IMR-90 (cell line): ENCODE measurements around the gene INPP1. TPM values are rescaled to one million over a fixed set of nuclear protein-coding genes. Genes with fewer than 3 reads are reported as not detected.

Experiments used
- ATAC-seq: fragments of 200-7000 bp; cut with Tn5 transposase; 2 replicates; pipeline ENCODE4 v1.9.1; 2020; ENCODE audit warnings: low read depth, mild to moderate bottlenecking, moderate library complexity
- BruUV-seq: library from RNA; stranded (reverse); fragments of 400-500 nt; replicated peaks from 2 replicates; lab custom pipeline; 2021; lab: Mats Ljungman, UMichigan
- CTCF ChIA-PET: fragments of 300-600 bp; formaldehyde crosslinking; extraction: SDS; loops from one replicate; lab custom pipeline; 2021; ENCODE audit warnings: antibody characterized with exemption; lab: Yijun Ruan, JAX
- POLR2A ChIA-PET: fragments of 300-600 bp; sonication (Branson Sonifier 250); formaldehyde crosslinking; loops from one replicate; lab custom pipeline; 2022; ENCODE audit warnings: antibody characterized with exemption; ENCODE audit not compliant: unreplicated experiment; lab: Charles Lee
- DNase-seq: peaks from one replicate; pipeline ENCODE4 v3.0.0; 2013
- H2AFZ ChIP-seq: replicated peaks from 2 replicates; pipeline ENCODE3; 2013; ENCODE audit warnings: low read length, mild to moderate bottlenecking; ENCODE audit not compliant: poor library complexity
- H2AK5ac ChIP-seq: 2 replicates; pipeline ENCODE4 v1.6.1; 2013; ENCODE audit warnings: low read depth, low read length, inconsistent platforms
- H2AK9ac ChIP-seq: replicated peaks from 2 replicates; pipeline ENCODE3; 2013; ENCODE audit warnings: mild to moderate bottlenecking, low read depth, low read length, moderate library complexity; ENCODE audit not compliant: poor library complexity
- H2BK120ac ChIP-seq: 2 replicates; pipeline ENCODE4 v1.6.1; 2013; ENCODE audit warnings: low read depth, low read length, inconsistent platforms
- H2BK15ac ChIP-seq: 3 replicates; pipeline ENCODE4 v1.6.1; 2013; ENCODE audit warnings: low read depth, low read length, inconsistent platforms
- H2BK20ac ChIP-seq: 2 replicates; pipeline ENCODE4 v1.6.1; 2013; ENCODE audit warnings: low read depth, mild to moderate bottlenecking, inconsistent platforms, low read length, moderate library complexity
- H2BK5ac ChIP-seq: 2 replicates; pipeline ENCODE4 v1.6.1; 2013; ENCODE audit warnings: mild to moderate bottlenecking, low read depth, low read length, inconsistent platforms; ENCODE audit not compliant: poor library complexity, severe bottlenecking
- H3K14ac ChIP-seq: replicated peaks from 2 replicates; pipeline ENCODE4 v1.6.1; 2013; ENCODE audit warnings: low read depth, low read length, inconsistent platforms
- H3K18ac ChIP-seq: 2 replicates; pipeline ENCODE4 v1.6.1; 2013; ENCODE audit warnings: low read depth, low read length, control low read depth
- H3K23ac ChIP-seq: 2 replicates; pipeline ENCODE4 v1.6.1; 2013; ENCODE audit warnings: low read depth, low read length, inconsistent platforms
- H3K27ac ChIP-seq: 2 replicates; pipeline ENCODE4 v1.5.1; 2013; ENCODE audit warnings: mild to moderate bottlenecking, control low read depth, low read length; ENCODE audit not compliant: insufficient read depth
- H3K27me3 ChIP-seq: 2 replicates; pipeline ENCODE4 v1.6.1; 2013; ENCODE audit warnings: low read length; ENCODE audit not compliant: control insufficient read depth, insufficient read depth
- H3K36me3 ChIP-seq: 2 replicates; pipeline ENCODE4 v1.6.1; 2013; ENCODE audit warnings: low read length, mixed read lengths; ENCODE audit not compliant: control insufficient read depth, insufficient read depth
- H3K4ac ChIP-seq: 2 replicates; pipeline ENCODE4 v1.6.1; 2013; ENCODE audit warnings: low read depth, low read length, inconsistent platforms
- H3K4me1 ChIP-seq: 2 replicates; pipeline ENCODE4 v1.6.1; 2013; ENCODE audit warnings: low read length, mixed read lengths; ENCODE audit not compliant: control insufficient read depth, insufficient read depth
- H3K4me2 ChIP-seq: 2 replicates; pipeline ENCODE4 v1.6.1; 2013; ENCODE audit warnings: low read depth, mild to moderate bottlenecking, control low read depth, low read length, moderate library complexity
- H3K4me3 ChIP-seq: 2 replicates; pipeline ENCODE4 v1.5.1; 2013; ENCODE audit warnings: low read depth, mild to moderate bottlenecking, control low read depth, low read length, moderate library complexity; ENCODE audit not compliant: insufficient read depth
- H3K56ac ChIP-seq: 2 replicates; pipeline ENCODE4 v1.6.1; 2013; ENCODE audit warnings: low read length, inconsistent platforms; ENCODE audit not compliant: insufficient read depth; ENCODE audit errors: extremely low read depth
- H3K79me1 ChIP-seq, 2 experiments: 2 replicates each; pipeline ENCODE4 v1.6.1; 2013; ENCODE audit warnings: low read length in 2 of 2, inconsistent platforms in 1 of 2, low read depth in 1 of 2
- H3K9ac ChIP-seq: 2 replicates; pipeline ENCODE4 v1.6.1; 2013; ENCODE audit warnings: low read depth, low read length, control low read depth
- H3K9me1 ChIP-seq: 2 replicates; pipeline ENCODE4 v1.6.1; 2013; ENCODE audit warnings: low read length, inconsistent platforms; ENCODE audit not compliant: insufficient read depth
- H3K9me3 ChIP-seq: 2 replicates; pipeline ENCODE4 v1.6.1; 2013; ENCODE audit warnings: low read length; ENCODE audit not compliant: control insufficient read depth, insufficient read depth
- H4K20me1 ChIP-seq: 2 replicates; pipeline ENCODE4 v1.6.1; 2013; ENCODE audit warnings: low read length, inconsistent platforms; ENCODE audit not compliant: insufficient read depth
- H4K5ac ChIP-seq: 2 replicates; pipeline ENCODE4 v1.6.1; 2013; ENCODE audit warnings: mild to moderate bottlenecking, low read depth, low read length, control low read depth
- H4K8ac ChIP-seq, 2 experiments: 2 replicates each; pipeline ENCODE4 v1.6.1; 2013; ENCODE audit warnings: low read depth in 2 of 2, low read length in 2 of 2, control low read depth in 1 of 2, inconsistent platforms in 1 of 2
- H4K91ac ChIP-seq: 2 replicates; pipeline ENCODE4 v1.6.1; 2013; ENCODE audit warnings: low read depth, low read length, inconsistent platforms; ENCODE audit not compliant: insufficient read depth
- BHLHE40 ChIP-seq: fragments of 150-350 bp; IDR thresholded peaks from 2 replicates; pipeline ENCODE4 v1.6.1; 2016; ENCODE audit warnings: mild to moderate bottlenecking, low read depth, low read length
- CEBPB ChIP-seq: IDR thresholded peaks from 2 replicates; pipeline ENCODE4 v1.6.1; 2012; ENCODE audit warnings: low read depth, low read length, improper control_type of control experiment
- CHD1 ChIP-seq: IDR thresholded peaks from 2 replicates; pipeline ENCODE4 v1.6.1; 2012; ENCODE audit warnings: low read depth, low read length, improper control_type of control experiment
- FOS ChIP-seq: fragments of 150-350 bp; IDR thresholded peaks from 2 replicates; pipeline ENCODE4 v1.6.1; 2016; ENCODE audit warnings: low read depth, low read length
- MAFK ChIP-seq: IDR thresholded peaks from 2 replicates; pipeline ENCODE4 v1.6.1; 2012; ENCODE audit warnings: low read depth, low read length, improper control_type of control experiment
- MXI1 ChIP-seq: IDR thresholded peaks from 2 replicates; pipeline ENCODE4 v1.6.1; 2012; ENCODE audit warnings: low read depth, mild to moderate bottlenecking, low read length, moderate library complexity, borderline replicate concordance
- NFE2L2 ChIP-seq: fragments of 150-350 bp; IDR thresholded peaks from 2 replicates; pipeline ENCODE4 v1.6.1; 2016; ENCODE audit warnings: low read depth, mild to moderate bottlenecking, low read length
- POLR2A ChIP-seq: IDR thresholded peaks from 2 replicates; pipeline ENCODE4 v1.6.1; 2012; ENCODE audit warnings: mild to moderate bottlenecking, low read depth, low read length
- RAD21 ChIP-seq: IDR thresholded peaks from 2 replicates; pipeline ENCODE4 v1.6.1; 2012; ENCODE audit warnings: low read length, improper control_type of control experiment
- SMC3 ChIP-seq: fragments of 150-350 bp; IDR thresholded peaks from 2 replicates; pipeline ENCODE4 v1.6.1; 2016; ENCODE audit warnings: low read depth, mild to moderate bottlenecking, antibody characterized with exemption, low read length, moderate library complexity
- dilution Hi-C: fragments of 300-500 bp; cut with HindIII; formaldehyde crosslinking; loops from one replicate; pipeline ENCODE4 v1.14.3; 2018; ENCODE audit warnings: low sequenced_read_pairs; ENCODE audit not compliant: unreplicated experiment
- in situ Hi-C: fragments of 300-500 bp; cut with MboI; formaldehyde crosslinking; loops from 3 replicates; pipeline ENCODE4 v1.14.3; 2019; ENCODE audit warnings: low sequenced_read_pairs, inconsistent platforms, mixed read lengths
- intact Hi-C: fragments of 100-400 bp; cut with micrococcal nuclease; formaldehyde crosslinking; loops from 2 replicates; pipeline ENCODE4 v1.10.0; 2022
- polyA plus RNA-seq, 3 experiments: library from polyadenylated mRNA; depleted of rRNA; stranded (reverse); fragments of >200 nt; gene quantifications; 2 replicates each; pipeline ENCODE4 v1.2.3, GENCODE V29; 2012; ENCODE audit warnings: low replicate concordance in 1 of 3
- total RNA-seq: library from RNA; depleted of rRNA; stranded (reverse); fragments of >200 nt; gene quantifications from 2 replicates; pipeline ENCODE4 v1.2.3, GENCODE V29; 2012
- TF ChIP-seq, protein P1 (sequence below): conservative IDR thresholded peaks from 2 replicates; pipeline ENCODE4 v1.5.1; 2012; ENCODE audit warnings: mild to moderate bottlenecking, low read depth, low read length, improper control_type of control experiment
- TF ChIP-seq, protein P2 (sequence below): fragments of 150-350 bp; IDR thresholded peaks from 2 replicates; pipeline ENCODE4 v1.6.1; 2016; ENCODE audit warnings: low read depth, mild to moderate bottlenecking, low read length, moderate library complexity, borderline replicate concordance
- TF ChIP-seq, protein P3 (sequence below): fragments of 150-350 bp; IDR thresholded peaks from 2 replicates; pipeline ENCODE4 v1.6.1; 2017; ENCODE audit warnings: mild to moderate bottlenecking, antibody characterized with exemption, low read length, low read depth

The INPP1 gene
- total and polyA plus RNA-seq, 2 of the 4 experiments (the other 2 are of a cell fraction) = 4.1 to 10.1 TPM

DNA sequence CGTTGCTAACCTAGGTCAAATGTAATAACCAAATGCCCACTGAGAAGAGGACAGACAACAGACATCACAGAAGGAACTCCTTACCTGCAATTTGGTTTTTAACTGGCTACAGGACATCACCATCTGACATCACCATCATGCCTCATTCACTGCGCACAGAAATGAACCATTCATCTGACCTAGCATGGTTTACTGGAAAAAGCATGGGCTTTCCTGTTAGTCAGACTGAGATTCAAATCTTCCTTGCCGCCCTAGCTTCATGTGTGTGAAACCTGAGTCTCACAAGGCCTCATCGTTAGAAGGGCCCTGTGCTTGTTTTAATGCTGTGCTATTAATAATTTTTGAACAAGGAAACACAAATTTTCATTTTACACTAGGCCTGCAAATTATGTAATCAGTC, 22.7 kb upstream of the INPP1 start (continued):
- TF ChIP-seq, protein P1, sequence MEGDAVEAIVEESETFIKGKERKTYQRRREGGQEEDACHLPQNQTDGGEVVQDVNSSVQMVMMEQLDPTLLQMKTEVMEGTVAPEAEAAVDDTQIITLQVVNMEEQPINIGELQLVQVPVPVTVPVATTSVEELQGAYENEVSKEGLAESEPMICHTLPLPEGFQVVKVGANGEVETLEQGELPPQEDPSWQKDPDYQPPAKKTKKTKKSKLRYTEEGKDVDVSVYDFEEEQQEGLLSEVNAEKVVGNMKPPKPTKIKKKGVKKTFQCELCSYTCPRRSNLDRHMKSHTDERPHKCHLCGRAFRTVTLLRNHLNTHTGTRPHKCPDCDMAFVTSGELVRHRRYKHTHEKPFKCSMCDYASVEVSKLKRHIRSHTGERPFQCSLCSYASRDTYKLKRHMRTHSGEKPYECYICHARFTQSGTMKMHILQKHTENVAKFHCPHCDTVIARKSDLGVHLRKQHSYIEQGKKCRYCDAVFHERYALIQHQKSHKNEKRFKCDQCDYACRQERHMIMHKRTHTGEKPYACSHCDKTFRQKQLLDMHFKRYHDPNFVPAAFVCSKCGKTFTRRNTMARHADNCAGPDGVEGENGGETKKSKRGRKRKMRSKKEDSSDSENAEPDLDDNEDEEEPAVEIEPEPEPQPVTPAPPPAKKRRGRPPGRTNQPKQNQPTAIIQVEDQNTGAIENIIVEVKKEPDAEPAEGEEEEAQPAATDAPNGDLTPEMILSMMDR = no peak
- no peak for TF ChIP-seq FOS
- TF ChIP-seq MXI1 = no peak
- TF ChIP-seq POLR2A = no peak

DNA sequence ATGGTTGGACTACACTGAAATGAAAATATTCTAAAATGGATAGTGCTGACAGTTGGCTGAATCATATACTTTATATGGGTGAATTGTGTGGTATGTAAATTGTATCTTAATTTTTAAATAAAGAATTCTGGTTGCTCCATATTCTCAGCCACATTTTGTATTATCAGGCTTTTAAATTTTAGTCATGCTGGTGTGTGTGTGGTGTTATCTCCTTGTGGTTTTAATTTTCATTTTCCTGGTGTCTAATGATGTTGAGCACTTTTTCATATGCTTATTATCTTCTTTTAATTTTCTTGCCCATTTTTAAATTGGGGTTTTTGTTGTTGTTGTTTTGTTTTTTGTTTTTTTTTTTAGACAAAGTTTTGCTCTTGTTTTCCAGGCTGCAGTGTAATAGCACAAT, 20.0 kb upstream of the INPP1 start:
- CTCF ChIA-PET = no interaction called here
- H3K9me3 ChIP-seq = no peaks in the 10 kb centered on the region
- DNase-seq (no peak), ATAC-seq (no peak)
- no peak overlapping the region for H3K23ac ChIP-seq
- no peaks in the 10 kb centered on the region for H4K20me1 ChIP-seq
- H2AFZ ChIP-seq = no peak overlapping the region
- no peak overlapping the region for H3K4me2 ChIP-seq
- no peak overlapping the region for H3K27ac ChIP-seq
- no peak overlapping the region for H3K18ac ChIP-seq
- no peaks in the 10 kb centered on the region for H3K36me3 ChIP-seq
- dilution Hi-C loops = no loop called here
- H4K91ac ChIP-seq = no peak overlapping the region
- H3K4me1 ChIP-seq = peaks cover under 1% of the 10 kb centered on the region
- H3K4ac ChIP-seq = no peak overlapping the region
- no peaks in the 10 kb centered on the region for H3K9me1 ChIP-seq
- H2BK5ac ChIP-seq = no peak overlapping the region
- POLR2A ChIA-PET = interaction anchor here (0.6 kb wide), 1 partner anchor 376 kb away, joined by 3 read pairs; no protein-coding TSS in a partner anchor
- H3K9ac ChIP-seq = no peak overlapping the region
- no peak overlapping the region for H2BK120ac ChIP-seq
- H2BK20ac ChIP-seq = no peak overlapping the region
- in situ Hi-C loops = no loop called here
- H2AK9ac ChIP-seq = no peak overlapping the region
- no peak overlapping the region for H2BK15ac ChIP-seq
- intact Hi-C loops = no loop called here
- H4K5ac ChIP-seq = no peak overlapping the region
- H3K56ac ChIP-seq = no peak overlapping the region
- no peak overlapping the region for H3K4me3 ChIP-seq
- no peaks in the 10 kb centered on the region for H3K27me3 ChIP-seq
- H4K8ac ChIP-seq = no peak overlapping the region
- no peak overlapping the region for H2AK5ac ChIP-seq
- BruUV-seq = no TSS peak
- H3K79me1 ChIP-seq = peaks cover 7 to 9% of the 10 kb centered on the region in 2 experiments
- no peak overlapping the region for H3K14ac ChIP-seq
- TF ChIP-seq NFE2L2 = no peak
- TF ChIP-seq RAD21 = no peak
- TF ChIP-seq CHD1 = no peak
- TF ChIP-seq FOS = no peak
- TF ChIP-seq, protein P2, sequence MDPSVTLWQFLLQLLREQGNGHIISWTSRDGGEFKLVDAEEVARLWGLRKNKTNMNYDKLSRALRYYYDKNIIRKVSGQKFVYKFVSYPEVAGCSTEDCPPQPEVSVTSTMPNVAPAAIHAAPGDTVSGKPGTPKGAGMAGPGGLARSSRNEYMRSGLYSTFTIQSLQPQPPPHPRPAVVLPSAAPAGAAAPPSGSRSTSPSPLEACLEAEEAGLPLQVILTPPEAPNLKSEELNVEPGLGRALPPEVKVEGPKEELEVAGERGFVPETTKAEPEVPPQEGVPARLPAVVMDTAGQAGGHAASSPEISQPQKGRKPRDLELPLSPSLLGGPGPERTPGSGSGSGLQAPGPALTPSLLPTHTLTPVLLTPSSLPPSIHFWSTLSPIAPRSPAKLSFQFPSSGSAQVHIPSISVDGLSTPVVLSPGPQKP = no peak
- TF ChIP-seq MAFK = no peak
- TF ChIP-seq CEBPB = no peak
- no peak for TF ChIP-seq SMC3
- no peak for TF ChIP-seq BHLHE40
- TF ChIP-seq, protein P3, sequence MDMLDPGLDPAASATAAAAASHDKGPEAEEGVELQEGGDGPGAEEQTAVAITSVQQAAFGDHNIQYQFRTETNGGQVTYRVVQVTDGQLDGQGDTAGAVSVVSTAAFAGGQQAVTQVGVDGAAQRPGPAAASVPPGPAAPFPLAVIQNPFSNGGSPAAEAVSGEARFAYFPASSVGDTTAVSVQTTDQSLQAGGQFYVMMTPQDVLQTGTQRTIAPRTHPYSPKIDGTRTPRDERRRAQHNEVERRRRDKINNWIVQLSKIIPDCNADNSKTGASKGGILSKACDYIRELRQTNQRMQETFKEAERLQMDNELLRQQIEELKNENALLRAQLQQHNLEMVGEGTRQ = no peak
- TF ChIP-seq MXI1 = no peak
